BE2C (cell line): ENCODE data around the gene FMOD.

Experiments used
- DNase-seq: peaks from one replicate; pipeline ENCODE4 v3.0.0-alpha.2; 2020
- H3K27me3 ChIP-seq: fragments of 250-450 bp; sonication (Bioruptor Pico); 2 replicates; pipeline ENCODE4 v1.5.1; 2020; ENCODE audit warnings: mild to moderate bottlenecking
- H3K36me3 ChIP-seq: fragments of 250-450 bp; sonication (Bioruptor Pico); 2 replicates; pipeline ENCODE4 v1.5.1; 2020; ENCODE audit warnings: mild to moderate bottlenecking
- H3K4me1 ChIP-seq: fragments of 250-450 bp; sonication (Bioruptor Pico); 2 replicates; pipeline ENCODE4 v1.5.1; 2020
- H3K4me3 ChIP-seq: 2 replicates; pipeline ENCODE4 v1.5.1; 2011; ENCODE audit warnings: low read depth, low read length
- H3K9me3 ChIP-seq: fragments of 250-450 bp; sonication (Bioruptor Pico); 2 replicates; pipeline ENCODE4 v1.5.1; 2020
- TF ChIP-seq, protein P1 (sequence below): IDR thresholded peaks from 2 replicates; pipeline ENCODE4 v1.5.1; 2012; ENCODE audit warnings: mild to moderate bottlenecking, low read depth, low read length

FMOD gene

DNA sequence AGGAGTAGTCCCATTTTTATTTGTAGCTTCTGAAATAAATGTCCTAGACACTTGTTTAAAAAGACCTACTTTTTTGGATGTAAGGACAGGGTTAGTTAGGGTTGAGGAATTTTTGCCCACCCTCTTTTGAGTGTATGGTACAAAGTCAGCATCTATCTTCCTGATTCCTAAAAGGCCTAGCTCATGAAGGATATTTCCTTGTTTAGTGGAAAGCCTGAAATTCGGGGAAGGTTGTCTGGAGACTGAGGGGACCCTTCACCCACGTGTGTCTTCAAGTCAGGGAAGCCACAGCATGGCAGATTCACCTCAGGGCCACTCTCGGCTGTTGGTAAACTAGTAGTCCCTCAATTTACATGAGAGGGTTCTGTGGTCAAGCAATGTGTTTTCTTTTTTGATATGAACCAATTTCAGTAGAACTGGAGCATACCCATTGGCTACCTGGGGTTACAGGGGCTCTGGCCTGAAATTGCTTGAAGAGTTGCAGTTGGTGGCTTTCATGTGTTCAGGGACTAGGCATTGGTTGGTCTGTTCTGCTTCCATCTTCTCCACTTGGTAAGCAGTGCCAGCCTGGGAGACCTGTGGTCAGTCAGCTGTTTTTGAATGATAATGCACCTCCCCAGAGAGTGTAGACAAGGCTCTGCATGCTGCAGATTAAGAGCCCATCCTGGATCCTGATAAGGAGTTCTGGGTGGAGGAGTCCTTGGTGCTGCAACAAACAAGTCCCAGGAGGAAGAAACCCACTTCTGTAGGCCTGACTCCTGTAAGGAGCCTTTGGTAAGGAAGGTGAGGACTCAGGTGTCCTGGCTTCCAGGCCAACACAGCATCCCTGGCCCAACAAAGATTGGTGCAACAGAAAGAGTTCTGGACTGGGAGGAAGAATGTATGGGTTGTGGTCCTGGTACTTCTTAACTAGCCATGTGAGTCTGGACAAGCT lies 39.3 kb downstream of the FMOD start:
- TF ChIP-seq, protein P1, sequence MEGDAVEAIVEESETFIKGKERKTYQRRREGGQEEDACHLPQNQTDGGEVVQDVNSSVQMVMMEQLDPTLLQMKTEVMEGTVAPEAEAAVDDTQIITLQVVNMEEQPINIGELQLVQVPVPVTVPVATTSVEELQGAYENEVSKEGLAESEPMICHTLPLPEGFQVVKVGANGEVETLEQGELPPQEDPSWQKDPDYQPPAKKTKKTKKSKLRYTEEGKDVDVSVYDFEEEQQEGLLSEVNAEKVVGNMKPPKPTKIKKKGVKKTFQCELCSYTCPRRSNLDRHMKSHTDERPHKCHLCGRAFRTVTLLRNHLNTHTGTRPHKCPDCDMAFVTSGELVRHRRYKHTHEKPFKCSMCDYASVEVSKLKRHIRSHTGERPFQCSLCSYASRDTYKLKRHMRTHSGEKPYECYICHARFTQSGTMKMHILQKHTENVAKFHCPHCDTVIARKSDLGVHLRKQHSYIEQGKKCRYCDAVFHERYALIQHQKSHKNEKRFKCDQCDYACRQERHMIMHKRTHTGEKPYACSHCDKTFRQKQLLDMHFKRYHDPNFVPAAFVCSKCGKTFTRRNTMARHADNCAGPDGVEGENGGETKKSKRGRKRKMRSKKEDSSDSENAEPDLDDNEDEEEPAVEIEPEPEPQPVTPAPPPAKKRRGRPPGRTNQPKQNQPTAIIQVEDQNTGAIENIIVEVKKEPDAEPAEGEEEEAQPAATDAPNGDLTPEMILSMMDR, result no peak
- H3K4me1 ChIP-seq, result peaks cover 14% of the 10 kb centered on the region
- H3K9me3 ChIP-seq, result no peaks in the 10 kb centered on the region
- no peak overlapping the region for H3K4me3 ChIP-seq
- H3K36me3 ChIP-seq, result peaks cover 24% of the 10 kb centered on the region
- DNase-seq, result no peak
- H3K27me3 ChIP-seq, result no peaks in the 10 kb centered on the region

DNA sequence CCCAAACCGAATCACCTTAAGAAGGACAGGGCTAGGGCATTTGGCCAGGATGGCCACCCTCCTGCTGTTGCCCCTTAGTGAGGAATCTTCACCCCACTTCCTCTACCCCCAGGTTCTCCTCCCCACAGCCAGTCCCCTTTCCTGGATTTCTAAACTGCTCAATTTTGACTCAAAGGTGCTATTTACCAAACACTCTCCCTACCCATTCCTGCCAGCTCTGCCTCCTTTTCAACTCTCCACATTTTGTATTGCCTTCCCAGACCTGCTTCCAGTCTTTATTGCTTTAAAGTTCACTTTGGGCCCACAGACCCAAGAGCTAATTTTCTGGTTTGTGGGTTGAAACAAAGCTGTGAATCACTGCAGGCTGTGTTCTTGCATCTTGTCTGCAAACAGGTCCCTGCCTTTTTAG lies 42.0 kb downstream of the FMOD start:
- H3K36me3 ChIP-seq, result peaks cover 24% of the 10 kb centered on the region
- DNase-seq, result no peak
- H3K4me1 ChIP-seq, result peaks cover 14% of the 10 kb centered on the region
- H3K4me3 ChIP-seq, result no peak overlapping the region
- H3K9me3 ChIP-seq, result no peaks in the 10 kb centered on the region
- TF ChIP-seq, protein P1, result no peak
- H3K27me3 ChIP-seq, result no peaks in the 10 kb centered on the region

DNA sequence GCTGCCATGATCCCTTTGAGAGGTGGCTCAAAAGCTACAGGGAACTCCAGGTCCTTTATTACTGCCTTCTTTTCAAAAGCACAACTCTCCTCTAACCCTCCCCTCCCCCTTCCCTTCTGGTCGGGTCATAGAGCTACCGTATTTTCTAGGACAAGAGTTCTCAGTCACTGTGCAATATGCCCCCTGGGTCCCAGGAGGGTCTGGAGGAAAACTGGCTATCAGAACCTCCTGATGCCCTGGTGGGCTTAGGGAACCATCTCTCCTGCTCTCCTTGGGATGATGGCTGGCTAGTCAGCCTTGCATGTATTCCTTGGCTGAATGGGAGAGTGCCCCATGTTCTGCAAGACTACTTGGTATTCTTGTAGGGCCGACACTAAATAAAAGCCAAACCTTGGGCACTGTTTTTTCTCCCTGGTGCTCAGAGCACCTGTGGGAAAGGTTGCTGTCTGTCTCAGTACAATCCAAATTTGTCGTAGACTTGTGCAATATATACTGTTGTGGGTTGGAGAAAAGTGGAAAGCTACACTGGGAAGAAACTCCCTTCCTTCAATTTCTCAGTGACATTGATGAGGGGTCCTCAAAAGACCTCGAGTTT lies 42.5 kb downstream of the FMOD start:
- no peak overlapping the region; the same call in 1 of the 2 replicates for H3K4me3 ChIP-seq
- H3K4me1 ChIP-seq, result peaks cover 14% of the 10 kb centered on the region

DNA sequence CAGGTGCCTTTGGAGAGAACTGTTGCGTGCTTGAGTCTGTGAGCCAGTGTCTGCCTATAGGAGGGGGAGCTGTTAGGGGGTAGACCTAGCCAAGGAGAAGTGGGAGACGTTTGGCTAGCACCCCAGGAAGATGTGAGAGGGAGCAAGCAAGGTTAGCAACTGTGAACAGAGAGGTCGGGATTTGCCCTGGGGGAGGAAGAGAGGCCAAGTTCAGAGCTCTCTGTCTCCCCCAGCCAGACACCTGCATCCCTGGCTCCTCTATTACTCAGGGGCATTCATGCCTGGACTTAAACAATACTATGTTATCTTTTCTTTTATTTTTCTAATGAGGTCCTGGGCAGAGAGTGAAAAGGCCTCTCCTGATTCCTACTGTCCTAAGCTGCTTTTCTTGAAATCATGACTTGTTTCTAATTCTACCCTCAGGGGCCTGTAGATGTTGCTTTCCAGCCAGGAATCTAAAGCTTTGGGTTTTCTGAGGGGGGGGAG lies 43.2 kb downstream of the FMOD start:
- DNase-seq, result no peak
- no peaks in the 10 kb centered on the region for H3K27me3 ChIP-seq

More for the DNA sequence above, 42.5 kb downstream of the FMOD start:
- Histone ChIP-seq H3K9me3 (no peaks in the 10 kb centered on the region), H3K36me3 (peaks cover 24% of the 10 kb centered on the region), H3K27me3 (no peaks in the 10 kb centered on the region)
- no peak for DNase-seq
- TF ChIP-seq, protein P1, result no peak

DNA sequence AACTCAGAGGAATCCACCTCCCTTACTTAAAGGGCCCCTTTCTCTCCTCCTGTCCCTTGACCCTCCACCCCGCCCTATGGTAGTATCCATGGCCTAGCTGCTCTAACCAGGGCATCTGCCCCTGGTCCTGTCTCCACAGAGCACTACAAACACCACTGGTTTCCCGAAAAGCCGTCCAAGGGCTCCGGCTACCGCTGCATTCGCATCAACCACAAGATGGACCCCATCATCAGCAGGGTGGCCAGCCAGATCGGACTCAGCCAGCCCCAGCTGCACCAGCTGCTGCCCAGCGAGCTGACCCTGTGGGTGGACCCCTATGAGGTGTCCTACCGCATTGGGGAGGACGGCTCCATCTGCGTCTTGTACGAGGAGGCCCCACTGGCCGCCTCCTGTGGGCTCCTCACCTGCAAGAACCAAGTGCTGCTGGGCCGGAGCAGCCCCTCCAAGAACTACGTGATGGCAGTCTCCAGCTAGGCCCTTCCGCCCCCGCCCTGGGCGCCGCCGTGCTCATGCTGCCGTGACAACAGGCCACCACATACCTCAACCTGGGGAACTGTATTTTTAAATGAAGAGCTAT lies 43.9 kb downstream of the FMOD start:
- peaks cover 24% of the 10 kb centered on the region for H3K36me3 ChIP-seq
- DNase-seq, result no peak
- H3K9me3 ChIP-seq, result no peaks in the 10 kb centered on the region
- TF ChIP-seq, protein P1, result no peak
- H3K4me3 ChIP-seq, result peak overlapping the region; percentile 94
- no peaks in the 10 kb centered on the region for H3K27me3 ChIP-seq
- H3K4me1 ChIP-seq, result peaks cover 14% of the 10 kb centered on the region

More for the DNA sequence above, 43.2 kb downstream of the FMOD start:
- TF ChIP-seq, protein P1, result no peak
- Histone ChIP-seq H3K36me3 (peaks cover 24% of the 10 kb centered on the region), H3K9me3 (no peaks in the 10 kb centered on the region), H3K4me1 (peaks cover 14% of the 10 kb centered on the region), H3K4me3 (peak overlapping the region; percentile 94)
